Esophagus (tissue), 2 donors: ENCODE results near the gene FAS. TPM values are rescaled to one million over a fixed set of nuclear protein-coding genes. Genes with fewer than 3 reads are reported as not detected.

Experiments
- H3K27ac ChIP-seq, 2 donors: one replicate each; pipeline ENCODE4 v1.5.1; 2013; ENCODE audit warnings: low read depth in 2 of 2, mild to moderate bottlenecking in 2 of 2, inconsistent platforms in 1 of 2, low read length in 1 of 2, moderate library complexity in 1 of 2
- H3K27me3 ChIP-seq, 2 donors: one replicate each; pipeline ENCODE4 v1.6.1; 2013; ENCODE audit warnings: low read length in 2 of 2, control low read depth in 1 of 2, mild to moderate bottlenecking in 1 of 2; ENCODE audit not compliant: insufficient read depth in 2 of 2, control insufficient read depth in 1 of 2
- H3K36me3 ChIP-seq, 2 donors: one replicate each; pipeline ENCODE4 v1.6.1; 2013; ENCODE audit warnings: low read length in 1 of 2; ENCODE audit not compliant: control insufficient read depth in 2 of 2, insufficient read depth in 2 of 2
- H3K4me1 ChIP-seq, 2 donors: one replicate each; pipeline ENCODE4 v1.6.1; 2013; ENCODE audit warnings: low read length in 1 of 2; ENCODE audit not compliant: control insufficient read depth in 2 of 2, insufficient read depth in 2 of 2
- H3K4me3 ChIP-seq, 2 donors: one replicate each; pipeline ENCODE4 v1.5.1; 2013; ENCODE audit warnings: low read length in 2 of 2, mild to moderate bottlenecking in 2 of 2, low read depth in 1 of 2, moderate library complexity in 1 of 2
- H3K9me3 ChIP-seq, 2 donors: one replicate each; pipeline ENCODE4 v1.6.1; 2013; ENCODE audit warnings: mild to moderate bottlenecking in 2 of 2, low read depth in 1 of 2, low read length in 1 of 2, moderate library complexity in 1 of 2; ENCODE audit not compliant: control insufficient read depth in 2 of 2, insufficient read depth in 1 of 2
- WGBS, 2 donors: extraction: QIAGEN DNeasy Blood & Tissue Kit; methylation state at CpG; one replicate each; pipeline ENCODE4 v1.1.7; 2013; 5-methylcytosine and 5-hydroxymethylcytosine counted together
- polyA plus RNA-seq, 2 donors: library from polyadenylated mRNA; stranded (reverse); fragments of 200-250 nt; gene quantifications; one replicate each; pipeline ENCODE4 v1.2.3, GENCODE V29; 2013
- donor health status: healthy with polysubstance abuse.
- donor health status: Bipolar disorder and iron deficiency.

Gene FAS
- polyA plus RNA-seq, 2 donors = 8.8 to 10.2 TPM

GRCh38 chr10:88989423-88989822, 1.2 kb upstream of the FAS start:
- H3K4me3 ChIP-seq = no peak overlapping the region
- H3K36me3 ChIP-seq = no peaks in the 10 kb centered on the region
- 56 to 62% methylated on average over 2 of the region's 2 CpGs for WGBS, 2 donors
- H3K27ac ChIP-seq = peak overlapping the region in 1 of 2 donors; percentile 51
- H3K9me3 ChIP-seq = no peaks in the 10 kb centered on the region
- no peaks in the 10 kb centered on the region for H3K27me3 ChIP-seq
- H3K4me1 ChIP-seq = no peaks in the 10 kb centered on the region

DNA sequence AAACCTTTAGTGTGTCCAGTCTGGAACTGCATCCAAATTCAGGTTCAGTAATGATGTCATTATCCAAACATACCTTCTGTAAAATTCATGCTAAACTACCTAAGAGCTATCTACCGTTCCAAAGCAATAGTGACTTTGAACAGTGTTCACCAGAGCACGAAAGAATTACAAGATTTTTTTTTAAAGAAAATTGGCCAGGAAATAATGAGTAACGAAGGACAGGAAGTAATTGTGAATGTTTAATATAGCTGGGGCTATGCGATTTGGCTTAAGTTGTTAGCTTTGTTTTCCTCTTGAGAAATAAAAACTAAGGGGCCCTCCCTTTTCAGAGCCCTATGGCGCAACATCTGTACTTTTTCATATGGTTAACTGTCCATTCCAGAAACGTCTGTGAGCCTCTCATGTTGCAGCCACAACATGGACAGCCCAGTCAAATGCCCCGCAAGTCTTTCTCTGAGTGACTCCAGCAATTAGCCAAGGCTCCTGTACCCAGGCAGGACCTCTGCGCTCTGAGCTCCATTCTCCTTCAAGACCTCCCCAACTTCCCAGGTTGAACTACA, 694 bp upstream of the FAS start:
- no peaks in the 10 kb centered on the region for H3K27me3 ChIP-seq
- no peaks in the 10 kb centered on the region for H3K36me3 ChIP-seq
- H3K27ac ChIP-seq = peak overlapping the region; percentile 90 to 97
- 4 to 16% methylated on average over 8 of the region's 8 CpGs for WGBS, 2 donors
- H3K9me3 ChIP-seq = no peaks in the 10 kb centered on the region
- no peaks in the 10 kb centered on the region for H3K4me1 ChIP-seq
- H3K4me3 ChIP-seq = peak overlapping the region; percentile 87 to 93

GRCh38 chr10:88991161-88991898, 732 bp downstream of the FAS start:
- Histone ChIP-seq H3K27ac (peak overlapping the region; percentile 90 to 97), H3K4me3 (peak overlapping the region; percentile 87 to 93), H3K9me3 (no peaks in the 10 kb centered on the region), H3K4me1 (no peaks in the 10 kb centered on the region), H3K36me3 (no peaks in the 10 kb centered on the region), H3K27me3 (no peaks in the 10 kb centered on the region)
- WGBS, 2 donors = 0% methylated on average over 38 of the region's 38 CpGs

GRCh38 chr10:88991899-88992320, 1.3 kb downstream of the FAS start:
- no peaks in the 10 kb centered on the region for H3K36me3 ChIP-seq
- peak overlapping the region; percentile 87 to 93 for H3K4me3 ChIP-seq
- H3K4me1 ChIP-seq = no peaks in the 10 kb centered on the region
- 5 to 7% methylated on average over 6 of the region's 6 CpGs for WGBS, 2 donors
- peak overlapping the region; percentile 90 to 97 for H3K27ac ChIP-seq
- no peaks in the 10 kb centered on the region for H3K27me3 ChIP-seq
- no peaks in the 10 kb centered on the region for H3K9me3 ChIP-seq

GRCh38 chr10:88992921-88993524, 2.4 kb downstream of the FAS start:
- 25 to 37% methylated on average over 3 of the region's 3 CpGs for WGBS, 2 donors
- no peaks in the 10 kb centered on the region for H3K27me3 ChIP-seq
- H3K36me3 ChIP-seq = no peaks in the 10 kb centered on the region
- peak overlapping the region; percentile 23 to 87 for H3K4me3 ChIP-seq
- H3K9me3 ChIP-seq = no peaks in the 10 kb centered on the region
- H3K27ac ChIP-seq = peak overlapping the region; percentile 21 to 66
- no peaks in the 10 kb centered on the region for H3K4me1 ChIP-seq

GRCh38 chr10:88994019-88994418, 3.4 kb downstream of the FAS start:
- Histone ChIP-seq H3K27ac (peak overlapping the region in 1 of 2 donors; percentile 25), H3K9me3 (no peaks in the 10 kb centered on the region), H3K27me3 (no peaks in the 10 kb centered on the region), H3K4me3 (peak overlapping the region in 1 of 2 donors; percentile 26), H3K36me3 (no peaks in the 10 kb centered on the region), H3K4me1 (no peaks in the 10 kb centered on the region)
- 24 to 29% methylated on average over 1 of the region's 1 CpG for WGBS, 2 donors

DNA sequence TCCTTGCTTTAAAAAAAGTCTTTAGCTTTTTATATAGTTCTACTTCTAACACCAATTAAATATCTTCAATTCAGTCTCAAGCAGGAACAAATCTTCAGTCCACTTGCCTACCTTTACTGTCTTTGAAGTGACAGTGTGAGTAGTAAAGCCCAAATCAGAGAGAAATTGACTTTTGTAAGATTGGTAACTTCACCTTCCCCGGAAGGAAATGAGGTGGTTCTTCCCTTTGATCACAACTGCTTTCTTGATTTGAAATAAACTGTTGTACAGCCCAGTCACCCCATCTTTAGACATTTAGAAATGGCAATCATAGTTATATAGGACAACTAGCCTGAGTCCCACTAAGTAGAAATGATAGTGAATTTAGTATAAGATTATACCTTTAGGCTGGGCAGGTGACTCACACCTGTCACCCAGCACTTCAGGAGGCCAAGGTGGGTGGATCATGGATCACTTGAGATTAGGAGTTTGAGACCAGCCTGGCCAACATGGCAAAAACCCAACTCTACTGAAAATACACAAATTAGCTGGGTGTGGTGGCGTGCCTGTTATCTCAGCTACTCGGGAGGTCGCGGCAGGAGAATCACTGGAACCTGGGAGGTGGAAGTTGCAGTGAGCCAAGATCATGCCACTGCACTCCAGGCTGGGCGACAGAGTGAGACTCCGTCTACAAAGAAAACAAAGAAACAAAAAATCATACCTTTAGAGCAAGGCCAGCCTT, 4.7 kb downstream of the FAS start:
- WGBS, 2 donors = 38 to 56% methylated on average over 7 of the region's 7 CpGs
- H3K27me3 ChIP-seq = no peaks in the 10 kb centered on the region
- no peaks in the 10 kb centered on the region for H3K4me1 ChIP-seq
- no peaks in the 10 kb centered on the region for H3K36me3 ChIP-seq
- no peaks in the 10 kb centered on the region for H3K9me3 ChIP-seq
- peak overlapping the region; percentile 1 to 54 for H3K27ac ChIP-seq
- H3K4me3 ChIP-seq = no peak overlapping the region

- 74 to 79% methylated on average over 1 of the region's 1 CpG for WGBS, 2 donors
- H3K4me3 ChIP-seq = no peak overlapping the region
- H3K9me3 ChIP-seq = no peaks in the 10 kb centered on the region
- no peaks in the 10 kb centered on the region for H3K27me3 ChIP-seq
- H3K27ac ChIP-seq = no peak overlapping the region
- H3K4me1 ChIP-seq = peaks cover 0 to 2% of the 10 kb centered on the region in 2 donors
- H3K36me3 ChIP-seq = no peaks in the 10 kb centered on the region
Observed at GRCh38 chr10:88996927-88997326, 6.3 kb downstream of the FAS start.

DNA sequence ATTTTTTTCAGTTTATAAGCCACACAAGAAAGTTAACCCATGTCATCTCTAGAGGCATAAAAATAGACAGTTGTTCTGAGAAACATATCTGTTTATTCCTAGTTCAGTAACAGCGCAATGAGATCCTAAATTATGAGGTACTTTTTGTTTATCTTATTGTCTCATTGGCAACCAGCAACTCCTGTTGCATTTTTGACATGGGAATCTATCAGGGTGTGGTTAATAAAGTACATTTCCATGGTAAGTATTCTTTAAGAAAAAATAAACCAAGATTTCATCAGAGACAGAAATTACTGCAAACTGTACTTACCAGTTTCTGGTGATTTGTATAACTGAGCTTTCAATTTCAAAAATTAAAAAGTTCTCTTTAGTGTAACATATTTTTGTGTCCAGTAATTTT, 9.0 kb downstream of the FAS start:
- Histone ChIP-seq H3K4me1 (peaks cover 0 to 2% of the 10 kb centered on the region in 2 donors), H3K27me3 (no peaks in the 10 kb centered on the region), H3K36me3 (peaks cover 0 to 2% of the 10 kb centered on the region in 2 donors), H3K27ac (no peak overlapping the region), H3K4me3 (no peak overlapping the region), H3K9me3 (no peaks in the 10 kb centered on the region)
- 30 to 35% methylated on average over 1 of the region's 1 CpG for WGBS, 2 donors
